Smooth muscle cell (in vitro differentiated cells): ENCODE data around the gene GAGE1. TPM values are rescaled to one million over a fixed set of nuclear protein-coding genes. Genes with fewer than 3 reads are reported as not detected.

ENCODE experiments used
- DNase-seq: peaks from one replicate; lab custom pipeline; 2025; ENCODE audit not compliant: unreplicated experiment; lab: John Stamatoyannopoulos, UW
- H2AFZ ChIP-seq: fragments of 200-600 bp; sonication (generic); 2 replicates; pipeline ENCODE4 v1.6.0; 2016; ENCODE audit warnings: antibody characterized with exemption, low read depth, mild to moderate bottlenecking
- H3F3A ChIP-seq: fragments of 200-600 bp; sonication (generic); 2 replicates; pipeline ENCODE4 v1.6.0; 2017; ENCODE audit warnings: antibody characterized with exemption, low read depth
- H3K27ac ChIP-seq: fragments of 200-600 bp; sonication (generic); 2 replicates; pipeline ENCODE4 v1.5.1; 2016; ENCODE audit warnings: low read depth, mild to moderate bottlenecking
- H3K27me3 ChIP-seq: fragments of 200-600 bp; sonication (generic); 2 replicates; pipeline ENCODE4 v1.6.1; 2016; ENCODE audit warnings: low read depth, mild to moderate bottlenecking
- H3K36me3 ChIP-seq: fragments of 200-600 bp; sonication (generic); 2 replicates; pipeline ENCODE4 v1.5.1; 2016; ENCODE audit warnings: low read depth
- H3K4me1 ChIP-seq: fragments of 200-600 bp; sonication (generic); 2 replicates; pipeline ENCODE4 v1.5.1; 2016; ENCODE audit warnings: low read depth
- H3K4me2 ChIP-seq: fragments of 200-600 bp; sonication (generic); 2 replicates; pipeline ENCODE4 v1.6.0; 2016; ENCODE audit warnings: mild to moderate bottlenecking
- H3K4me3 ChIP-seq: fragments of 200-600 bp; sonication (generic); 2 replicates; pipeline ENCODE4 v1.5.1; 2016; ENCODE audit warnings: mild to moderate bottlenecking
- H3K79me2 ChIP-seq: fragments of 200-600 bp; sonication (generic); 2 replicates; pipeline ENCODE4 v1.6.0; 2016; ENCODE audit warnings: low read depth, mild to moderate bottlenecking
- H3K9ac ChIP-seq: fragments of 200-600 bp; sonication (generic); 2 replicates; pipeline ENCODE4 v1.6.0; 2016; ENCODE audit warnings: low read depth
- H3K9me3 ChIP-seq: fragments of 200-600 bp; sonication (generic); replicated peaks from 2 replicates; pipeline ENCODE4 v1.5.1; 2016; ENCODE audit warnings: low read depth
- H4K20me1 ChIP-seq: fragments of 200-600 bp; sonication (generic); 2 replicates; pipeline ENCODE4 v1.6.0; 2016; ENCODE audit warnings: low read depth
- WGBS: methylation state at CpG from one replicate; pipeline ENCODE4 v1.1.7; 2016; ENCODE audit warnings: low lambda C conversion rate; 5-methylcytosine and 5-hydroxymethylcytosine counted together
- polyA plus RNA-seq: library from polyadenylated mRNA; unstranded; fragments of >200 nt; fragmentation: Nextera tagmentation; extraction: Ambion mirVana; gene quantifications from 2 replicates; pipeline ENCODE4 v1.2.1, GENCODE V29; 2016
- total RNA-seq: library from RNA; depleted of rRNA; stranded (reverse); fragments of >200 nt; gene quantifications from 2 replicates; pipeline ENCODE4 v1.2.3, GENCODE V29; 2014
- TF ChIP-seq, protein P1 (sequence below): fragments of 200-600 bp; sonication (generic); IDR thresholded peaks from 2 replicates; pipeline ENCODE4 v1.5.1; 2017; ENCODE audit warnings: borderline replicate concordance, mild to moderate bottlenecking, antibody characterized with exemption; ENCODE audit not compliant: insufficient read depth, poor library complexity, severe bottlenecking

Gene GAGE1
- total and polyA plus RNA-seq, 2 experiments from 2014 or later: not detected

- H3K27me3 ChIP-seq: no peaks in the 10 kb centered on the region
- H3K9me3 ChIP-seq: no peaks in the 10 kb centered on the region
- no peak overlapping the region for H2AFZ ChIP-seq
- H3K4me3 ChIP-seq: no peak overlapping the region
- H3K79me2 ChIP-seq: no peaks in the 10 kb centered on the region
- no peaks in the 10 kb centered on the region for H3K36me3 ChIP-seq
- H3K4me2 ChIP-seq: no peak overlapping the region
- no peaks in the 10 kb centered on the region for H3K4me1 ChIP-seq
- TF ChIP-seq, protein P1, sequence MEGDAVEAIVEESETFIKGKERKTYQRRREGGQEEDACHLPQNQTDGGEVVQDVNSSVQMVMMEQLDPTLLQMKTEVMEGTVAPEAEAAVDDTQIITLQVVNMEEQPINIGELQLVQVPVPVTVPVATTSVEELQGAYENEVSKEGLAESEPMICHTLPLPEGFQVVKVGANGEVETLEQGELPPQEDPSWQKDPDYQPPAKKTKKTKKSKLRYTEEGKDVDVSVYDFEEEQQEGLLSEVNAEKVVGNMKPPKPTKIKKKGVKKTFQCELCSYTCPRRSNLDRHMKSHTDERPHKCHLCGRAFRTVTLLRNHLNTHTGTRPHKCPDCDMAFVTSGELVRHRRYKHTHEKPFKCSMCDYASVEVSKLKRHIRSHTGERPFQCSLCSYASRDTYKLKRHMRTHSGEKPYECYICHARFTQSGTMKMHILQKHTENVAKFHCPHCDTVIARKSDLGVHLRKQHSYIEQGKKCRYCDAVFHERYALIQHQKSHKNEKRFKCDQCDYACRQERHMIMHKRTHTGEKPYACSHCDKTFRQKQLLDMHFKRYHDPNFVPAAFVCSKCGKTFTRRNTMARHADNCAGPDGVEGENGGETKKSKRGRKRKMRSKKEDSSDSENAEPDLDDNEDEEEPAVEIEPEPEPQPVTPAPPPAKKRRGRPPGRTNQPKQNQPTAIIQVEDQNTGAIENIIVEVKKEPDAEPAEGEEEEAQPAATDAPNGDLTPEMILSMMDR: no peak
- no peaks in the 10 kb centered on the region for H4K20me1 ChIP-seq
- H3K27ac ChIP-seq: no peak overlapping the region
- no peak overlapping the region for H3K9ac ChIP-seq
- WGBS: 91% methylated on average over 33 of the region's 33 CpGs
- H3F3A ChIP-seq: no peaks in the 10 kb centered on the region
- no peak for DNase-seq
Observed at GRCh38 chrX:49627086-49627777, 28.4 kb downstream of the GAGE1 start.

DNA sequence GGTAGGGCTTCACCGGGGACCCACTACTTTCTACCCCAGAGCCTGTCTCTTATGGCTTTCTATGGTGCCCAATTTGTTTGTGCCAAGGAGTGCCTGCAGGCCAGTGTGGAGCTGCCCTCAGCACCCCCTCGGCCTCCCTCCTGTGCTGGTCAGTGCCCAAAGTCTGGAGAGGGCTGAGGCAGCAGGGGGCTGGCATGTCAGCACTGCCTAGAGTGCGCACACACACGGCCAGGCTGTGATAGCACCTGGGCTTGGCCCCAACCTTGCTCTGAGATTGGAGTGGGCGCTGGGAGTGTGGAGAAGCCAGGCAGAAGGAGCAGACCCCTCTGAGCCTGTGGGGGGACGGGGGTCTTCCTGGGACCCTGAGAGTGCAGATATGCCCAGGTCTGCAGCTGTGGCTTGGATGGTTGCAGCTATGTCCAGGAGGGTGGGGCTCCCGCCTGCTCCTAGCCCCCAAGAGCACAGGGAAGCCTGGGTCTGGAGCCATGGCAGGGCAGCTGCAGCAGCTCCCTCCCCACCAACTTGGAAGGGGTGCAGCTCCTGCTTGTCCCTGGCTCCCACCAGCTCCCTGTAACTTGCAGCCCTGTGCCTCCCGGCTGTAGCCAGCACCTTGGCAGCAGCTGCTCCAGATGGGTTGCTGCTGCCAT, 46.3 kb downstream of the GAGE1 start:
- Histone ChIP-seq H3K27ac (no peak overlapping the region), H3K27me3 (no peaks in the 10 kb centered on the region), H3K4me2 (no peak overlapping the region), H2AFZ (no peak overlapping the region), H4K20me1 (no peaks in the 10 kb centered on the region), H3F3A (no peaks in the 10 kb centered on the region), H3K9me3 (no peaks in the 10 kb centered on the region), H3K4me3 (no peak overlapping the region), H3K36me3 (no peaks in the 10 kb centered on the region), H3K9ac (no peak overlapping the region), H3K79me2 (no peaks in the 10 kb centered on the region), H3K4me1 (no peaks in the 10 kb centered on the region)
- no peak for DNase-seq
- 80% methylated on average over 8 of the region's 8 CpGs for WGBS
- TF ChIP-seq, protein P1: no peak

DNA sequence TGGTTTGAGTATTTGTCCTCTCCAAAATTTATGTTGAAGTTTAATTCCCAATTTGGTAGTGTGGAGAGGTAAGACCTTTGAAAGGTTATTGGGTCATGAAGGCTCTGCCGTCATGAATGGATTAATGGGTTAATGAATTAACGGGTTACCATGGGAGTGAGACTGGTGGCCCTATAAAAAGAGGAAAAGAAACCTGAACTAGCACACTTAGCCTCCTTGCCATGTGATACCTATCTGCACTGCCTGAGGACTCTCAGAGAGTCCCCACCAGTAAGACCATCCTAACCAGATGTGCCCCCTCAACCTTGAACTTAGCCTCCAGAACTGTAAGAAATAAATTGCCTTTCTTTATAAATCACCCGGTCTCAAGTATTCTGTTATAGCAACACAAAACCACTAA, 57.7 kb downstream of the GAGE1 start:
- no peak overlapping the region for H3K27ac ChIP-seq
- no peaks in the 10 kb centered on the region for H3K79me2 ChIP-seq
- no peaks in the 10 kb centered on the region for H3K9me3 ChIP-seq
- H2AFZ ChIP-seq: no peak overlapping the region
- H3K4me3 ChIP-seq: no peak overlapping the region
- WGBS: 80% methylated on average over 3 of the region's 3 CpGs
- no peak overlapping the region for H3K9ac ChIP-seq
- no peaks in the 10 kb centered on the region for H3K27me3 ChIP-seq
- TF ChIP-seq, protein P1: no peak
- DNase-seq: no peak
- no peaks in the 10 kb centered on the region for H3K36me3 ChIP-seq
- H3F3A ChIP-seq: no peaks in the 10 kb centered on the region
- no peaks in the 10 kb centered on the region for H4K20me1 ChIP-seq
- H3K4me1 ChIP-seq: no peaks in the 10 kb centered on the region
- H3K4me2 ChIP-seq: no peak overlapping the region

Other genes with a start within 250 kb of the GAGE1 start
- not detected in 2 replicates for gene GAGE12C, start 66.8 kb upstream of the GAGE1 start, total RNA-seq
- not detected in 2 replicates for gene GAGE12C, start 66.8 kb upstream of the GAGE1 start, polyA plus RNA-seq
- gene GAGE12D, start 57.3 kb upstream of the GAGE1 start, total RNA-seq: not detected in 2 replicates
- not detected in 2 replicates for gene GAGE12D, start 57.3 kb upstream of the GAGE1 start, polyA plus RNA-seq
- not detected in 2 replicates for gene GAGE12E, start 47.7 kb upstream of the GAGE1 start, total RNA-seq
- not detected in 2 replicates for gene GAGE12E, start 47.7 kb upstream of the GAGE1 start, polyA plus RNA-seq
- gene GAGE12F, start 38.2 kb upstream of the GAGE1 start, total RNA-seq: not detected in 2 replicates
- gene GAGE12F, start 38.2 kb upstream of the GAGE1 start, polyA plus RNA-seq: not detected in 2 replicates
- gene GAGE12G, start 28.6 kb upstream of the GAGE1 start, total RNA-seq: not detected in 2 replicates
- gene GAGE12G, start 28.6 kb upstream of the GAGE1 start, polyA plus RNA-seq: not detected in 2 replicates
- not detected in 2 replicates for gene GAGE12H, start 19.1 kb upstream of the GAGE1 start, total RNA-seq
- not detected in 2 replicates for gene GAGE12H, start 19.1 kb upstream of the GAGE1 start, polyA plus RNA-seq
- gene GAGE2A, start 9.5 kb upstream of the GAGE1 start, total RNA-seq: not detected in 2 replicates
- gene GAGE2A, start 9.5 kb upstream of the GAGE1 start, polyA plus RNA-seq: not detected in 2 replicates
- gene PAGE1, start 97.0 kb downstream of the GAGE1 start, total RNA-seq: not detected in 2 replicates
- not detected in 2 replicates for gene PAGE1, start 97.0 kb downstream of the GAGE1 start, polyA plus RNA-seq
- not detected in 2 replicates for gene PAGE4, start 230.3 kb downstream of the GAGE1 start, total RNA-seq
- not detected in 2 replicates for gene PAGE4, start 230.3 kb downstream of the GAGE1 start, polyA plus RNA-seq